ENCODE results near the gene CAST. TPM values are rescaled to one million over a fixed set of nuclear protein-coding genes. Genes with fewer than 3 reads are reported as not detected.

CAST gene
- total RNA-seq, 2 donors from 2014 or later = 33.5 to 36.2 TPM

DNA sequence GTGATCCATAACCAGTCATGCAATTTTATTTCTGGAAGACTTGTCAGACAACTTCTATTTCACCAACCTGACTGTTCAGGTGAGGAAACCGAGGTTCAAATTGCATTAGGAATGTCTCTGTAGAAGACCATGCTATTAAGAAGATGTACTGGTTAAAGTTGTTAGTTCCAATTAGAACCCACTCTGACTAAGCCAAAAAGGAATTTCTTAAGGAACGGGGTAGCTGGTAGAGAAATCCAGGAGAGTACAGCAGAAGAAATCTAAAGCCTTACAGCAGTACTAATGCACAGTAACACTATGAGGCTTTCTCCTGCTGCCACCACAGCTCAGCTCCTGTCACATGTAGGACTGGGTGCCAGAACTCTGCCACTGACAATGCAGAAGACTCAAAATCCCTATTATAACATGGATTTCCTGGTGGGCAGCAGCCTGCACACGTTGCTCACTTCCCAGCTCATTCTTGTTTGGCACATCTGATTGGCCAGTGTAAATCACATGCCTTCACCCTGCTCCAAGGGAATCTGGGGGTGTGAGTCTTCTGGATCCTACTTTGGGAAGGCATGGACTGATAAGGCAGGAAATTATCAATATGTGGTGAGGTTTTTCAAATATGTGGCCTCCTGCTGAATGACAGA is 37.1 kb downstream of the CAST start:
- TF ChIP-seq, protein P1, sequence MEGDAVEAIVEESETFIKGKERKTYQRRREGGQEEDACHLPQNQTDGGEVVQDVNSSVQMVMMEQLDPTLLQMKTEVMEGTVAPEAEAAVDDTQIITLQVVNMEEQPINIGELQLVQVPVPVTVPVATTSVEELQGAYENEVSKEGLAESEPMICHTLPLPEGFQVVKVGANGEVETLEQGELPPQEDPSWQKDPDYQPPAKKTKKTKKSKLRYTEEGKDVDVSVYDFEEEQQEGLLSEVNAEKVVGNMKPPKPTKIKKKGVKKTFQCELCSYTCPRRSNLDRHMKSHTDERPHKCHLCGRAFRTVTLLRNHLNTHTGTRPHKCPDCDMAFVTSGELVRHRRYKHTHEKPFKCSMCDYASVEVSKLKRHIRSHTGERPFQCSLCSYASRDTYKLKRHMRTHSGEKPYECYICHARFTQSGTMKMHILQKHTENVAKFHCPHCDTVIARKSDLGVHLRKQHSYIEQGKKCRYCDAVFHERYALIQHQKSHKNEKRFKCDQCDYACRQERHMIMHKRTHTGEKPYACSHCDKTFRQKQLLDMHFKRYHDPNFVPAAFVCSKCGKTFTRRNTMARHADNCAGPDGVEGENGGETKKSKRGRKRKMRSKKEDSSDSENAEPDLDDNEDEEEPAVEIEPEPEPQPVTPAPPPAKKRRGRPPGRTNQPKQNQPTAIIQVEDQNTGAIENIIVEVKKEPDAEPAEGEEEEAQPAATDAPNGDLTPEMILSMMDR (conservative IDR thresholded peaks at IDR 0.05) = no peak
- no peak overlapping the region for H3K9ac ChIP-seq (ENCODE audit: extremely low read depth, low read length, poor library complexity, severe bottlenecking)
- no peaks in the 10 kb centered on the region for H3K27me3 ChIP-seq (ENCODE audit: control insufficient read depth, insufficient read depth, low read length, poor library complexity, severe bottlenecking)
- no peaks in the 10 kb centered on the region for H3K9me3 ChIP-seq (ENCODE audit: control insufficient read depth, low read length)
- no peak overlapping the region for H3K27ac ChIP-seq (ENCODE audit: low read depth, low read length)
- H3K27ac Mint-ChIP-seq = no peak overlapping the region
- H3K4me3 ChIP-seq (ENCODE audit: low read length) = no peak overlapping the region
- no peaks in the 10 kb centered on the region for H3K36me3 Mint-ChIP-seq (ENCODE audit: low read depth)
- peaks cover 14% of the 10 kb centered on the region for H3K27me3 Mint-ChIP-seq (ENCODE audit: insufficient read depth)
- no peaks in the 10 kb centered on the region for H3K36me3 ChIP-seq (ENCODE audit: control insufficient read depth, insufficient read depth, low read length)
- H3K4me1 Mint-ChIP-seq = peaks cover 8% of the 10 kb centered on the region
- H3K4me3 Mint-ChIP-seq = no peak overlapping the region
- H3K4me1 ChIP-seq (ENCODE audit: control insufficient read depth, insufficient read depth, low read length) = no peaks in the 10 kb centered on the region
- H3K9me3 Mint-ChIP-seq = no peaks in the 10 kb centered on the region
- WGBS, 2 experiments (ENCODE audit: insufficient coverage in 1 of 2, insufficient read length in 1 of 2) = 64% methylated on average over 3 of the region's 3 CpGs; no CpG with 5 or more reads in 1 of the 2 experiments
- peak; percentile 68 for DNase-seq

DNA sequence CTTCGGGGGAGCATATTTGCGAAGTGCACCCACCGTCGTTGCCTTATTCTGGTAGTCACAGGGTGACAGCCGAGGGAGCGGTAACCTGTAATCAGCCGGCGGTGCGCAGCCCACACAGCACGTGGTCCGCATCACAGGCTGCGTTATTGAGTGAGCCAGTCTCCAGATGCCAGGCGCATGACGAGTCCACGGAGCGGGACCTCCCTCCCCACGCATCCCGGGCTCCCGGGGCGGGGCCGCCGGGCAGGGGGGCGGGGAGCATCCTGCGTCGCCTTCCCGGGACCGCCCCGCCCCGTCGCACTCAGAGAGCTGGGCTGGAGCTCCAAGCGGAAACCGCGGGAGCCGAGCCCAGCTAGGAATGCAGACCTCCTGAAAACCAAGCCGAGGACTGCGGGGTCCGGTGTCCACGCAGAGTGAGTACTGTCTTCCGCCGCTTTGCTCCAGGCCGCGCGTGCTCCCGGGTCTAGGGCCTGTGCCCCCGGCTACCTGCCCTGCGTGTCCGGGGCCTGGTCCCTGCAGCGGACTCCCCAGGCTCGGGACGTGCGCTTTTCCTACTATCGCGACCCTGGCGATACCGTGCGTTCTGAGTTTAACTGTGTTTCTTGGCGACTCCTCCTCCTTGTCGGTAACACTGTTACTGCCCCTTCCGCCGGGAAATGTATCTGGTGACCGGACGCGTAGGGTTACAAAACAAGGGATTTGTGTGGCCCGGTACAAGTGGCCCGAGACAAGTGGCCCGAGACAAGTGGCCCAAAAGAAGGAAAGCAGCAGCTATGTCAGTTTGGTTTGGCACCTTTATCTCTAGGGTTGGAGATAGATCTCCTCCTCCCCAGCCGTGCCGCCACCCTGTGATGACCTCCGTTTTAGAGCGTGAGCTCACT is 40.6 kb downstream of the CAST start:
- Mint-ChIP-seq H3K27ac (peak overlapping the region; percentile 86), H3K27me3 (ENCODE audit: insufficient read depth) (peaks cover 24% of the 10 kb centered on the region), H3K4me3 (peak overlapping the region; percentile 85), H3K4me1 (peaks cover 8% of the 10 kb centered on the region), H3K9me3 (no peaks in the 10 kb centered on the region), H3K36me3 (ENCODE audit: low read depth) (no peaks in the 10 kb centered on the region)
- H3K4me3 ChIP-seq (ENCODE audit: low read length) = peak overlapping the region; percentile 83
- no peak overlapping the region for H3K27ac ChIP-seq (ENCODE audit: low read depth, low read length)
- H3K9ac ChIP-seq (ENCODE audit: extremely low read depth, low read length, poor library complexity, severe bottlenecking) = peak overlapping the region; percentile 63
- TF ChIP-seq, protein P1 (conservative IDR thresholded peaks at IDR 0.05) = no peak
- no peaks in the 10 kb centered on the region for H3K27me3 ChIP-seq (ENCODE audit: control insufficient read depth, insufficient read depth, low read length, poor library complexity, severe bottlenecking)
- no peaks in the 10 kb centered on the region for H3K4me1 ChIP-seq (ENCODE audit: control insufficient read depth, insufficient read depth, low read length)
- 2% methylated on average over 43 to 70 of the region's 70 CpGs for WGBS, 2 experiments (ENCODE audit: insufficient coverage in 1 of 2, insufficient read length in 1 of 2)
- no peaks in the 10 kb centered on the region for H3K36me3 ChIP-seq (ENCODE audit: control insufficient read depth, insufficient read depth, low read length)
- DNase-seq = peak; percentile 90
- H3K9me3 ChIP-seq (ENCODE audit: control insufficient read depth, low read length) = no peaks in the 10 kb centered on the region

- no peaks in the 10 kb centered on the region for H3K9me3 Mint-ChIP-seq
- Histone ChIP-seq H3K36me3 (ENCODE audit: control insufficient read depth, insufficient read depth, low read length) (no peaks in the 10 kb centered on the region), H3K27me3 (ENCODE audit: control insufficient read depth, insufficient read depth, low read length, poor library complexity, severe bottlenecking) (no peaks in the 10 kb centered on the region), H3K9ac (ENCODE audit: extremely low read depth, low read length, poor library complexity, severe bottlenecking) (peak overlapping the region; percentile 63), H3K4me1 (ENCODE audit: control insufficient read depth, insufficient read depth, low read length) (no peaks in the 10 kb centered on the region), H3K4me3 (ENCODE audit: low read length) (peak overlapping the region; percentile 83), H3K27ac (ENCODE audit: low read depth, low read length) (no peak overlapping the region), H3K9me3 (ENCODE audit: control insufficient read depth, low read length) (no peaks in the 10 kb centered on the region)
- peak overlapping the region; percentile 85 for H3K4me3 Mint-ChIP-seq
- 17 to 34% methylated on average over 5 to 7 of the region's 7 CpGs for WGBS, 2 experiments (ENCODE audit: insufficient coverage in 1 of 2, insufficient read length in 1 of 2)
- no peaks in the 10 kb centered on the region for H3K36me3 Mint-ChIP-seq (ENCODE audit: low read depth)
- peaks cover 24% of the 10 kb centered on the region for H3K27me3 Mint-ChIP-seq (ENCODE audit: insufficient read depth)
- peaks cover 8% of the 10 kb centered on the region for H3K4me1 Mint-ChIP-seq
- DNase-seq = no peak
- peak overlapping the region; percentile 86 for H3K27ac Mint-ChIP-seq
- TF ChIP-seq, protein P1 (conservative IDR thresholded peaks at IDR 0.05) = no peak
Observed at GRCh38 chr5:96703384-96703920, 41.3 kb downstream of the CAST start.
